Ectodermal cell (in vitro differentiated cells): Measurements from ENCODE around the gene UBR7.
"Not testable (repeated sequence)": the region's sequence is repeated elsewhere in the genome, so short reads cannot be mapped to it uniquely, and the experiment has no call there.

Experiments used
- H3K27ac ChIP-seq: 2 replicates; pipeline ENCODE4 v1.7.0; 2013; ENCODE audit warnings: mild to moderate bottlenecking, low read depth, low read length; ENCODE audit not compliant: insufficient read depth, poor library complexity, severe bottlenecking
- H3K27me3 ChIP-seq: 2 replicates; pipeline ENCODE4 v1.7.0; 2013; ENCODE audit warnings: mild to moderate bottlenecking, low read length; ENCODE audit not compliant: insufficient read depth, control insufficient read depth, poor library complexity, severe bottlenecking
- H3K36me3 ChIP-seq: one replicate; pipeline ENCODE4 v1.7.0; 2013; ENCODE audit warnings: low read length; ENCODE audit not compliant: control insufficient read depth, insufficient read depth
- H3K4me1 ChIP-seq: one replicate; pipeline ENCODE4 v1.7.0; 2013; ENCODE audit warnings: low read length; ENCODE audit not compliant: control insufficient read depth, insufficient read depth
- H3K4me3 ChIP-seq: 2 replicates; pipeline ENCODE4 v1.7.0; 2013; ENCODE audit warnings: low read depth, low read length, control low read depth; ENCODE audit not compliant: insufficient read depth
- H3K9me3 ChIP-seq: 2 replicates; pipeline ENCODE4 v1.7.0; 2013; ENCODE audit warnings: mild to moderate bottlenecking, low read length, moderate library complexity; ENCODE audit not compliant: control insufficient read depth
- WGBS, 2 experiments: methylation state at CpG; one replicate each; pipeline ENCODE4 v1.1.7; 2013; ENCODE audit warnings: missing lambda C conversion rate in 2 of 2; 5-methylcytosine and 5-hydroxymethylcytosine counted together

The UBR7 gene

DNA sequence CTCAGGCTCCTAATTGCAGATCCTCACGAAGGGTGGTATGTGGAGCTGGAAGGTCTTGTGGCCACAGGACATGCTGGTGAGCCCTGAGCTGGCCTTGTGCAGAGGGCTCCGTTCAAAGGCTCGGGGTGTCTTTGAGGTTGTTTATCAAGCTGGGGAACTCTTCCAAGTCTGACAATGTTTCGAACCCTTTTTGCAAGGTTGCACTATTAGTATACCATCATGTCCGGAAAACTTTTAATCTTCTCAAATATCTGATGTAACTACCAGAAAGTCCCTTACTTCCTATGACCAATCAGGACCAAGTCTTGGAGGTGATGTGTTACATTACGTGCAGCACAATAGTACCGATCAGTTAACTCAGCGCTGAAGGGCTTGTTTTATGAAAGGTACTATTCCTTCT is 21.5 kb downstream of the UBR7 start:
- H3K36me3 ChIP-seq = peaks cover 18% of the 10 kb centered on the region
- H3K9me3 ChIP-seq = no peaks in the 10 kb centered on the region
- WGBS, 2 experiments = 96 to 97% methylated on average over 7 to 8 of the region's 8 CpGs
- H3K27ac ChIP-seq = no peak overlapping the region
- H3K4me1 ChIP-seq = no peaks in the 10 kb centered on the region
- no peaks in the 10 kb centered on the region for H3K27me3 ChIP-seq
- H3K4me3 ChIP-seq = no peak overlapping the region

DNA sequence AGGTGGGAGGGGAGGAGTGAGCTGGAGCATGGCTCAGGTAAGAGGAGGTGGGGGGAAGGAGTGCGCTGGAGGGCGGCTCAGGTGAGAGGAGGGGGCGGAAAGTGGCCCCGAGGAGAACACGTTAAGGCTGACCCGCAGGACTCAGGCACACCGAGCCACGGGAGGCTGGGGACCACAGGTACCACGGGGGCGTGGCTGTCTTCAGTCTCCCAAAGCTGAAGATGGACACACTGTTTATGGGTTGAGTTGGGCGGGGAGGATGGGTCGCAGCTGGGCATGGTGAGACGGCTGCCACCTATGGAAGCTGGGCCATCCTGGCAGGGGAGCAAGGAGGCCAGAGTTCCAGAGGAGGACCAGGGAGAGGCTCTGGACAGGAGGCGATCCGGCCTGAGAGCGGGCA is 23.5 kb downstream of the UBR7 start:
- 97% methylated on average over 16 of the region's 16 CpGs for WGBS, 2 experiments
- no peak overlapping the region for H3K4me3 ChIP-seq
- H3K27me3 ChIP-seq = no peaks in the 10 kb centered on the region

GRCh38 chr14:93231129-93231979 is 24.3 kb downstream of the UBR7 start:
- 94 to 95% methylated on average over 39 of the region's 39 CpGs for WGBS, 2 experiments
- Histone ChIP-seq H3K4me3 (no peak overlapping the region), H3K4me1 (no peaks in the 10 kb centered on the region), H3K27ac (no peak overlapping the region), H3K9me3 (no peaks in the 10 kb centered on the region), H3K36me3 (peaks cover 18% of the 10 kb centered on the region), H3K27me3 (no peaks in the 10 kb centered on the region)

More for the DNA sequence above, 23.5 kb downstream of the UBR7 start:
- Histone ChIP-seq H3K36me3 (peaks cover 18% of the 10 kb centered on the region), H3K9me3 (no peaks in the 10 kb centered on the region), H3K4me1 (no peaks in the 10 kb centered on the region), H3K27ac (no peak overlapping the region)

- Histone ChIP-seq H3K4me3 (no peak overlapping the region), H3K4me1 (no peaks in the 10 kb centered on the region), H3K36me3 (peaks cover 13% of the 10 kb centered on the region), H3K9me3 (no peaks in the 10 kb centered on the region), H3K27ac (no peak overlapping the region), H3K27me3 (no peaks in the 10 kb centered on the region)
- 91 to 93% methylated on average over 17 of the region's 17 CpGs for WGBS, 2 experiments
Observed at GRCh38 chr14:93232159-93232558, 25.1 kb downstream of the UBR7 start.

DNA sequence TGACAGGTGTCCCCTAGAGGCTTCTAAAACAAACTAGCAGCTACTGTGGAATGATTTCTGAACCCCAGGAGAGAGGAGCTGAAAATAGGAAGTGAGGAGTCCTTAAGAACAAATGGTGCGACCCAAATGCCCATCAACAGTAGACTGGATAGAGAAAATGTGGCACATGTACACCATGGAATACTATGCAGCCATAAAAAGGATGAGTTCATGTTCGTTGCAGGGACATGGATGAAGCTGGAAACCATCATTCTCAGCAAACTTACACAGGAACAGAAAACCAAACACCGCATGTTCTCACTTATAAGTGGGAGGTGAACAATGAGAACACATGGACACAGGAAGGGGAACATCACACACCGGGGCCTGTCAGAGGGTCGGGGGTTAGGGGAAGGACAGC is 26.0 kb downstream of the UBR7 start:
- not testable (repeated sequence) for H3K4me1 ChIP-seq, H3K36me3 ChIP-seq, H3K9me3 ChIP-seq, H3K4me3 ChIP-seq, H3K27ac ChIP-seq, H3K27me3 ChIP-seq
- 90 to 95% methylated on average over 5 of the region's 5 CpGs for WGBS, 2 experiments

DNA sequence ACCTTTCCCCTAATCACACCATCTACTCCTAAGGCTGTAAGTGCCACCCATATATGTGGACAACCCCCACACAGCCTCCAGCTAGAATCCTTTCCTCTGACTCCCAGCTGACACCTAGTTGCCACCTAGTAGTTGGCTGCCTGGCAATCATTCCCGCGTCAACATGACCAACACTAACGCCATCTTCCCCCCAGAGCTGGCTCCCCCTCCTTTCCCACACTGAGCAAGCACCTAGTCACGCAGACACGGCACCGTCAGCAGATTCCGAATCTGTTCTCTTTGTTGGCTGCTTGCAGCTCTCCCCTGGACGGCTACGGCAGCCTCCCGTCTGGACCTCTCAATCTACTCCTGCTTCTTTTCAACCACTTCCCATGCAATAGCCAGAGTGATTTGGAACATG is 27.7 kb downstream of the UBR7 start:
- H3K36me3 ChIP-seq = no peaks in the 10 kb centered on the region
- no peak overlapping the region for H3K4me3 ChIP-seq
- H3K9me3 ChIP-seq = no peaks in the 10 kb centered on the region
- no peaks in the 10 kb centered on the region for H3K4me1 ChIP-seq
- H3K27me3 ChIP-seq = no peaks in the 10 kb centered on the region
- 84 to 86% methylated on average over 10 of the region's 10 CpGs for WGBS, 2 experiments
- no peak overlapping the region for H3K27ac ChIP-seq

- H3K27ac ChIP-seq = no peak overlapping the region
Observed at GRCh38 chr14:93239869-93240677, 33.0 kb downstream of the UBR7 start.

DNA sequence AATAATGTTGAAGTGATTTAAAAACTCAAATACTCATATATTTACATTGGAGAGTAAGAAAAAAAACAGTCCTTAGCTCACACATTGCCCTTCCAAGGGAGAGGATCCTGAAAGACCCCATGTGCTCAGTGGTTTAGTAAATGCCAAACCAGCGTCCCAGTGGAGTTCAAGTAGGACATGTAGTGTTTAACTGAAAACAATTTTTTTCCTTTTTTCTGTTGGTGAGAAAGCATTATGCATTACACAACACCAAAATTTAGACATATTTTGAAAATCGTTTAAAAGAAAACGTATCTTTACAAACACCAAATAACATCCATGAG is 33.6 kb downstream of the UBR7 start:
- H3K27me3 ChIP-seq = no peaks in the 10 kb centered on the region
- 88 to 95% methylated on average over 3 of the region's 3 CpGs for WGBS, 2 experiments
- no peaks in the 10 kb centered on the region for H3K4me1 ChIP-seq
- H3K4me3 ChIP-seq = no peak overlapping the region
- H3K27ac ChIP-seq = no peak overlapping the region
- peaks cover 20% of the 10 kb centered on the region for H3K36me3 ChIP-seq
- H3K9me3 ChIP-seq = no peaks in the 10 kb centered on the region

More at GRCh38 chr14:93239869-93240677, 33.0 kb downstream of the UBR7 start:
- peaks cover 16% of the 10 kb centered on the region for H3K36me3 ChIP-seq
- H3K4me1 ChIP-seq = no peaks in the 10 kb centered on the region
- no peak overlapping the region for H3K4me3 ChIP-seq
- no peaks in the 10 kb centered on the region for H3K27me3 ChIP-seq
- 95 to 96% methylated on average over 21 to 22 of the region's 25 CpGs for WGBS, 2 experiments
- no peaks in the 10 kb centered on the region for H3K9me3 ChIP-seq

GRCh38 chr14:93245764-93246420 is 38.8 kb downstream of the UBR7 start:
- H3K27ac ChIP-seq = no peak overlapping the region
- H3K36me3 ChIP-seq = peaks cover 36% of the 10 kb centered on the region
- H3K27me3 ChIP-seq = no peaks in the 10 kb centered on the region
- H3K9me3 ChIP-seq = no peaks in the 10 kb centered on the region
- no peaks in the 10 kb centered on the region for H3K4me1 ChIP-seq
- 95 to 96% methylated on average over 10 of the region's 10 CpGs for WGBS, 2 experiments
- H3K4me3 ChIP-seq = no peak overlapping the region

DNA sequence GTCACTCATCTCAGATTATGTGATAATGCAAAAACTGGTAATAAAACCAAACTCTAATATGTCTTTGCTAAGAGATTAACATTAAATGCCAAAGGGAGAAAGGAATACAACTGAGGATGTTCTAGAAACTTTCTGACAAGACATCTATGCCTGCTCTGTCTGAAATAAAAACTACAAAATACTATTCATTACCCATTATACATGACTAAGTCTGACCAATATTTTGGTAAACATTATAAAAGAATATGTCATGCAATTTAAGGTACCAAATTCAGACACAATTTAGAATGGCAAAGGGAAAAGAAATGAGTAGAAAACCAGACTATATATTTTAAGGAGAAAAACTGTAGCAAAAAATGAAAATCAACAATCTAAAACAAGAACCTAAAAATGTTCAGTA is 39.5 kb downstream of the UBR7 start:
- H3K4me1 ChIP-seq = no peaks in the 10 kb centered on the region
- no peak overlapping the region for H3K4me3 ChIP-seq
- no peaks in the 10 kb centered on the region for H3K27me3 ChIP-seq
- H3K36me3 ChIP-seq = peaks cover 34% of the 10 kb centered on the region
- H3K27ac ChIP-seq = no peak overlapping the region
- no peaks in the 10 kb centered on the region for H3K9me3 ChIP-seq
